Measurements from ENCODE around the gene LMF2. TPM values are rescaled to one million over a fixed set of nuclear protein-coding genes. Genes with fewer than 3 reads are reported as not detected.

The LMF2 gene
- polyA plus RNA-seq, 1 donor (not counting 4 experiments of a cell fraction or from before 2014, with no cell fraction given), result 13.2 TPM

- Histone ChIP-seq H3K4me2 (ENCODE audit: control insufficient read depth, extremely low read depth, insufficient read depth, low read depth, low read length) (peak overlapping the region; percentile 96), H3K27me3 (ENCODE audit: control insufficient read depth, extremely low read depth, insufficient read depth, low read length) (no peaks in the 10 kb centered on the region), H3K9me3 (ENCODE audit: control insufficient read depth, low read depth, low read length) (no peaks in the 10 kb centered on the region), H3K9ac (ENCODE audit: control insufficient read depth, extremely low read depth, insufficient read depth, low read length) (peak overlapping the region; percentile 78), H4K20me1 (ENCODE audit: control insufficient read depth, extremely low read depth, insufficient read depth, low read length) (peaks cover 36% of the 10 kb centered on the region), H3K9me1 (ENCODE audit: control insufficient read depth, extremely low read depth, insufficient read depth, low read length) (peaks cover 16% of the 10 kb centered on the region), H3K4me1 (ENCODE audit: control insufficient read depth, extremely low read depth, insufficient read depth, low read length) (peaks cover 62% of the 10 kb centered on the region), H3K4me3 (ENCODE audit: control insufficient read depth in 2 of 3, extremely low read depth in 1 of 3, insufficient read depth in 2 of 3, low read depth in 1 of 3, low read length in 3 of 3) (peak overlapping the region; percentile 62 to 85 (median 80)), H3K79me2 (ENCODE audit: control insufficient read depth, insufficient read depth, low read length) (peaks cover 49% of the 10 kb centered on the region), H3K36me3 (ENCODE audit: control insufficient read depth in 2 of 2, extremely low read depth in 1 of 2, insufficient read depth in 2 of 2, low read length in 2 of 2) (peaks cover 1 to 16% of the 10 kb centered on the region in 2 experiments), H3K27ac (ENCODE audit: control insufficient read depth, insufficient read depth, low read length) (peak overlapping the region; percentile 49), H2AFZ (ENCODE audit: control insufficient read depth, low read length) (no peak overlapping the region)
- TF ChIP-seq EZH2 (IDR thresholded peaks at IDR 0.05; ENCODE audit: low read length) (no peak), CTCF (optimal IDR thresholded peaks at IDR 0.05 in 1 of 3, IDR thresholded peaks at IDR 0.05 in 1 of 3, conservative IDR thresholded peaks at IDR 0.05 in 1 of 3; ENCODE audit: extremely low read depth in 1 of 3, insufficient read depth in 2 of 3, low read length in 3 of 3) (no peak)
- dilution Hi-C loops (cut with MboI; ENCODE audit: extremely low pct_ligation_motif_present, low sequenced_read_pairs), result no loop called here
- DNase-seq (ENCODE audit: low read depth, low spot score) (no peak), FAIRE-seq (peak; percentile 53)
These were observed 33.4 kb downstream of the LMF2 start for GRCh38 chr22:50473855-50474671.

GRCh38 chr22:50473088-50473487 lies 34.4 kb downstream of the LMF2 start:
- TF ChIP-seq CTCF (optimal IDR thresholded peaks at IDR 0.05 in 1 of 3, IDR thresholded peaks at IDR 0.05 in 1 of 3, conservative IDR thresholded peaks at IDR 0.05 in 1 of 3; ENCODE audit: extremely low read depth in 1 of 3, insufficient read depth in 2 of 3, low read length in 3 of 3) (peak; percentile 37 to 79 (median 66)), EZH2 (IDR thresholded peaks at IDR 0.05; ENCODE audit: low read length) (no peak)
- H3K4me2 ChIP-seq (ENCODE audit: control insufficient read depth, extremely low read depth, insufficient read depth, low read depth, low read length), result peak overlapping the region; percentile 96
- no peak overlapping the region for H3K9ac ChIP-seq (ENCODE audit: control insufficient read depth, extremely low read depth, insufficient read depth, low read length)
- no peak overlapping the region for H2AFZ ChIP-seq (ENCODE audit: control insufficient read depth, low read length)
- H4K20me1 ChIP-seq (ENCODE audit: control insufficient read depth, extremely low read depth, insufficient read depth, low read length), result peaks cover 41% of the 10 kb centered on the region
- peak overlapping the region in 1 of 3 experiments; percentile 80 for H3K4me3 ChIP-seq (ENCODE audit: control insufficient read depth in 2 of 3, extremely low read depth in 1 of 3, insufficient read depth in 2 of 3, low read depth in 1 of 3, low read length in 3 of 3)
- H3K36me3 ChIP-seq (ENCODE audit: control insufficient read depth in 2 of 2, extremely low read depth in 1 of 2, insufficient read depth in 2 of 2, low read length in 2 of 2), result peaks cover 1 to 16% of the 10 kb centered on the region in 2 experiments
- peaks cover 17% of the 10 kb centered on the region for H3K9me1 ChIP-seq (ENCODE audit: control insufficient read depth, extremely low read depth, insufficient read depth, low read length)
- dilution Hi-C loops (cut with MboI; ENCODE audit: extremely low pct_ligation_motif_present, low sequenced_read_pairs), result no loop called here
- DNase-seq (ENCODE audit: low read depth, low spot score) (no peak), FAIRE-seq (peak; percentile 58)
- peaks cover 56% of the 10 kb centered on the region for H3K79me2 ChIP-seq (ENCODE audit: control insufficient read depth, insufficient read depth, low read length)
- no peaks in the 10 kb centered on the region for H3K9me3 ChIP-seq (ENCODE audit: control insufficient read depth, low read depth, low read length)
- H3K27ac ChIP-seq (ENCODE audit: control insufficient read depth, insufficient read depth, low read length), result no peak overlapping the region
- no peaks in the 10 kb centered on the region for H3K27me3 ChIP-seq (ENCODE audit: control insufficient read depth, extremely low read depth, insufficient read depth, low read length)
- H3K4me1 ChIP-seq (ENCODE audit: control insufficient read depth, extremely low read depth, insufficient read depth, low read length), result peaks cover 63% of the 10 kb centered on the region

Measured in keratinocyte (primary cell).